HG02981 (cell line): ENCODE measurements around the gene WEE2.
A peak's percentile ranks its signal among the peaks of the same experiment; 100 is the strongest.
"Not testable (repeated sequence)": the region's sequence is repeated elsewhere in the genome, so short reads cannot be mapped to it uniquely, and the experiment has no call there.

Source experiments
- ATAC-seq: cut with Tn5 transposase; IDR thresholded peaks from one replicate; pipeline ENCODE4 v1.9.1; 2021; ENCODE audit warnings: mild to moderate bottlenecking, moderate library complexity; ENCODE audit not compliant: unreplicated experiment

The WEE2 gene

DNA sequence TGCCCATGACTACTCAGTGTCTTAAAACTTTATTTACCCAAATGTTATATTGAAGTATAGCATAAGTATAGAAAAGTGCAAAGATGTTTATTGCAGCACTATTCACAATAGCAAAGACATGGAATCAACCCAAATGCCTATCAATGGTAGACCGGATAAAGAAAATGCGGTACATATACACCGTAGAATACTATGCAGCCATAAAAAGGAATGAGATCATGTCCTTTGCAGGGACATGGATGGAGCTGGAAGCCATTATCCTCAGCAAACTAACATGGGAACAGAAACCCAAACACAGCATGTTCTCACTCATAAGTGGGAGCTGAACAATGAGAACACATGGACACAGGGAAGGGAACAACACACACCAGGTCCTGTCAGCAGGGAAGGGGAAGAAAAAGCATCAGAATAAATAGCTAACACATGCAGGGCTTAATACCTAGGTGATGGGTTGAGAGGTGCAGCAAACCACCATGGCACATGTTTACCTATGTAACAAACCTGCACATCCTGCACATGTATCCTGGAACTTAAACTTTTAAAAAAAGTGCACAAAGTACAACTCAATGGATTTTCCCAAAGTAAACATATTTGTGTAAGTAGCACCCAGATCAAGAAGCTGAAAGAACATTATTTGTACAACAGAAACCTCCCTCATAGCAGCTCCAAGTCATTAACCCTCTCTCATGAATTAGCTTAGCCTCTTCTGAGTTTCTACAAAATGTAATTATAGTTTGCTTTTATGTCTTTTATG is 18.9 kb upstream of the WEE2 start:
- not testable (repeated sequence) for ATAC-seq

DNA sequence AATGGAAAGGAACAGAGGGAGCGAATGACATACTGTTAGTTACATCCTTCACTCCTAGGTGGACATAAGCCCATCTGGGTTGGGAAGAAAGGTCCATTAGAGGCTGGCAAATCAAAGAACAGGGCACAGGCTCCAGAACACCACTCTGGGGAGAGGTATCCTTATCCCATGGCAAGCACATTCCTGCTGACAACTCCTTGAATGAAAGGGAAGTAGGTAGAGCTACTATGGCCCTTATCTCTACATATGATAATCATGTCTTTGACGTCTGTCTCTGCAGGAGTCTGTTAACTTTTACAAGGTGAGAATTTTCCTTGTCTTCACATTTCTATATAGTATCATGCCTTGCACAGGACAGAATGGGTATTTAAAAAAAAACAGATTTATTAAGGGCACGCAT is 16.6 kb upstream of the WEE2 start:
- ATAC-seq: no peak

DNA sequence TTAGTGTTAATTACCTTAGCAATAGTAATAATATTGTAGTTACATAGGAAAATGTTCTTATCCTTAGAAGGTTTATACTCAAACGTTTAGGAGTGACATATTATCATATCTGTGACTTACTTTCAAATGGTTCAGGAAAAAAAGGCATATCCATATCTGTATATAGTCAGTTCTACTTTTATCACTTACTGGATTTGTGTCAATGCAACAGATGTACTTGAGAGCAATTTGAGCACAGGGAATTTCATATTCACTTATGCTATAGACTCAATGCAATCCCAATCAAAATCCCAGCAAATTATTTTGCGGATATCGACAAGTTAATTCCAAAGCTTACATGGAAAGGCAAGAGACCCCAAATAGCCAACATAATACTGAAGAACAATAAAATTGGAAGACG is 16.2 kb upstream of the WEE2 start:
- ATAC-seq: no peak

DNA sequence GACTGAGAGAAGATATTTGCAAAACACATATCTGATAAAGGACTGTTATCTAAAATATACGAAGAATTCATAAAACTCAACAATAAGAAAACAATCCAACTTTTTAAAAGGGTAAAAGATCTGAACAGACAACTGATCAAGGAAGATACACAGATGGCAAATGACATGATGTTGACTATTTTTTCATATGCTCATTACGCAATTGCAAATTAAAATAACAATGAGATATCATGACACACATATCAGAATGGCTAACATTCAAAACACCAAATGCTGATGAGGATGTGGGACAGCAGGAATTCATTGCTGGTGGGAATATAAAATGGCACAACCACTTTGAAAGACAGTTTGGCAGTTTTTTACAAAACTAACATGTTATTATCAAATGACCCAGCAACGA is 15.1 kb upstream of the WEE2 start:
- ATAC-seq: no peak

DNA sequence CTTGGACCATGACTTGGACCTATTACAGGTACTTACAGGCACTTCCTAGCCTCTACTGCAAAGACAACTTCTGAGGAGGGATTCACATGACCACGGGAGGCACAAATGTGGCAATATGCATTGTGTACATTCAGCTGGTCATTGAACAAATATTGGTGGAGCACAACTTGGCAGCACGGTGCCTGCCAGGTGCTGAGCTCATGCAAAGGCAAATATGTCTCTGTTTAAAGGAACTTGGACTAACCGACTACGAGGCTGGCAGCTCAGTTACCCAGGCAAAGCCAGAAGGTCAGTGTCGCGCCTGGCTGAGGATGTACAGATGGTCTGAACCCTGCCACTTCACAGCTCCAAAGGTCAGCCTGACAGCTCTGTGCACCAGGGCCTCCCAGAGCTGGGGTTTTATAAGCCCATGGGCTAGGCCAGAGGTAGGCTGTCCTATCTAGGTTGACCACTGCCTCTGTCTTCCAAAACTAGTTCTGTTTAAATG is 12.3 kb upstream of the WEE2 start:
- no peak for ATAC-seq

DNA sequence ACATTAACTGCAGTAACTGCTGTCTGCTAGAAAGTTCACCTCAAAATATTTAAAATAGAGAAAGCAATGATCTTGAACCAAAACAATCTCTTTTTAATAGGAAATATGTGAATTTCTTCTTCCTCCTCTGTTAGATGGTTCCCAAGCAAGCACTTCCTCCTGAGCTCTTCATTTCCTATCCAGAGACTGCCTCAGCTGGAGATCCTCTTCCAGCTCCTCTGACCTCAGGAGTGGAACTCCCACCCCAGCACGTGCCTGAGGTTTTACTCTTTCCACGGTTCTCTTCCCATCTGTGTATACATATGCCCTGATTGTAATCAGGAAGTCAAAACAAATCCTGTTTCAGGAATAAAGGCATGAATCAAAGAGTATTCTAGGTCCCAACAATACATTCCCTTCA is 11.8 kb upstream of the WEE2 start:
- no peak for ATAC-seq

DNA sequence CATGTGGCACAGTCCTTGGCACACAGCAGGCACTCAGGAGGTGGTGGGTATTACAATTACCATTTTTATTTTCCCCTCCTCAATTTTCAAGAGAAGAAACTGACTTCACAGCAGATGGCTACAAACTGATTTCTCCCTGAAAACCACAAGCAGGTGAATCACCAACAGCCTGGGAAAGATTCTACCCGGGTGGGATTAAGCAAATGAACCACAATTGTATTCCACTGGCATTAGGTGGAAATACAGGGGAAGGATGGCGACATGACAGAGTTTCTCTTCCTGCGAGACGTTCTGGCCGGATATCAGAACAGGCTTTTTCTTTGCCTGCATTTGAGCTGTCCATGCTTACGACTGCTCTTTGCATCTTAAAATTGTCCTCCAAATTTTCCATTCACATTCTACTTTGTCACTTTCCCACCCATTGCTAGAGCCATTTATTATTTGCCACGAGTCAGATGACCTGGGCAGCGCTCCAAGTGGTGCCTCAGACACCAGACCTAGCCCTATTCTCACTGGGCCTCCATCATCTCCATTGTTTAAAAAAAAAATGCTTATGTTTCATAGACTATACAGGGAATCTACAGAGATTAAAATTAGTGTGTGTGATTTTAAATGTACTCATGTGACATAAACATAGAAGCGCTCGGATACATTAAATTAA is 10.8 kb upstream of the WEE2 start:
- ATAC-seq: no peak

DNA sequence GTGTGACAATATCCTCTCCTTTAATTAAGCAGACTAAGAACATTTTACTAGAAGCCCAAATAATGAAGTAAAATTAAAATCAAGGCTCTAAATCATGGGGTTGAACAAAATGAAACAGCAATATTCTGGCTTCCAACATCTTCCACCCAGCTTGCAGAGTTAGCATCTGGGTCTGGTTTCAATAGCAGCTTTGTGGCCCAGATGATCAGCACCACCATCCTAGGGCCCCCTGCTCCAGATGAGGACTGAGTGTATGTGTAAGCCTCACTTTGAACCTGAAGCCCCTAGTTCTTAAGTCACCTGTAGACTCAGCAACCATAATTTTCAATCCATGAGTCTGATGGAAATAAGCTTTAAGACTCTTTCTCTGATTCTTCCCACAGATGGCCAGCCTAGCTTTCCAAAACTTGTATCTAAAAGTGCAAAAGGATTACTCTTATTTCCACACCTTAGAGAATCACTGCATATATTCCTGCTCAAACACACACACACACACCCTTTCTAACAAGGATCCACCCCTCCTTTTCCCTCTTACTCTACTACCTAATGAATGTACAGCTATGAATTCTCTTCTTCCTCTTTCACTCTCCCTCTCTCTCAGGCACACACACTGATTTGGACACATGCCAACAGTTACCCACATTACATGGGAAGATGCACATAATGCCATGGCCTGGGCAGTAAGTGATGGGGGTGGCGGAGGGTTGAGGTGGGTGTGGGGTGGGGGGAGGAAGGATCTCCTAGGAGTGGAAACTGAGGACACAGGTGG is 9.7 kb upstream of the WEE2 start:
- no peak for ATAC-seq

DNA sequence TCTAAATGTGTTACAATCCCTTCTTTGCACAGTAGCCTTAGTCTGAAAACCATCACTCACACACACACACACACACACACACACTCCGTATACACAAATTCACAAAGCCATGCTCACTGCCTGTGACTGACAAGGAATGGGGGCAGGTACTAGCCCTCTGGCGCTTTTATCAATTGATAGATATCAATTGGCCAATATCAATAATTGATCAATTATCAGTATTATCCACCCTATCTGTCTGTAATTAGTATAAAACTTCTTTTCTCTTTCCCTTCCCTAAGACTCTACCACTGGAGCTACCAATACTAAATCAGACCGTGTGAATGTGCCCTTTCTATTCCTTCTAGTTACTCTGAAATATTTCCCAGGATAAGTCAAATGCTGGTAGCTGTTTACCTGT is 8.3 kb upstream of the WEE2 start:
- no peak for ATAC-seq

DNA sequence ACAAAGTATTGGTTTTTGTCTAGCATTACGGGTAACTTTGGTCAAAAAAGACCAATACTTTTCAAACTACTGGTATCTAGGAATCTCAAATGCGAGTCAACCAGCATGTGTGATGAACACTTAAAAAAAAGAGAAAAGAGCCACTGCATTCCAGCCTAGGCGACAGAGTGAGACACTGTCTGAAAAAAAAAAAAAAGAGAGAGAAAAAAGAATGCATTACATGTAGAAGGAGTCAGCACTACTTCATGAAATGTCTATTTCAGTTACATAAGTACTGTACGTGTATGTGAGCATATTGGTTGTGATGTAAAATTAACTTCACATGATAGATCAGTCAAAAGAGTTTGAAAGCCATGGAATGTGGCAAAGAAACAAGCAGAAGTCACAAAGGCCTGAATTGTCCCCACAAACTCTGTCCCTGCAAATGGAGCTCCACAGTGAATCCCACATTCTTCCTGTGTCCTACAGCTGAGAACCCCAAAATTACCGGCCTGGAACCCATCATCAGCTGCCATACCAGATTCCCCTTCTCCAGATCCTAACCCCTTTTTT is 7.8 kb upstream of the WEE2 start:
- ATAC-seq: no peak

DNA sequence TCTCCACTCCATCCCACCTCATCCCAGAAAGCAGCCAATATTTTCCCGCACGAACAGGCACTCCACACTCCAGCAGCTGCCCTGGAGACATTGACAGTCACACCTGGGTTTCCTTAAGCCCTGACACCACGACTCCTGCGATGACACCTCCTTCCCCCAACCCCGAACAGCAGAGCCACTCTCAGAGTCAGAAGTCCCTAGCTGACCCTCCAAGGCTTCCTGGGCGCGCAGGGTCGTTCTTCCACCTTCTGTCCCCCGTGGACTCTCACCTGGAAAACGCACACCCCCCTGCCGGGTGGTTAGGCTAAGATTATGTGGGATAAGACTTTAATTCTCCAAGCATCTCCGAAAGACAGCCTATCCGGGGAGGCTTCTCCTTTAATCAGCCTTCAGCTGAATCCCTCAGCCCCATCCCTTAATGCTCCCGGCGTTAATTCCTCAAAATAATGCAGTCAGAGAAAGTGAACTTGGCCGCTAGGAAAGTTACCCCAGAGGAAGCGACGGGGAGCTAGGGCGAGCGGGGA is 7.2 kb upstream of the WEE2 start:
- peak; percentile 1 for ATAC-seq

DNA sequence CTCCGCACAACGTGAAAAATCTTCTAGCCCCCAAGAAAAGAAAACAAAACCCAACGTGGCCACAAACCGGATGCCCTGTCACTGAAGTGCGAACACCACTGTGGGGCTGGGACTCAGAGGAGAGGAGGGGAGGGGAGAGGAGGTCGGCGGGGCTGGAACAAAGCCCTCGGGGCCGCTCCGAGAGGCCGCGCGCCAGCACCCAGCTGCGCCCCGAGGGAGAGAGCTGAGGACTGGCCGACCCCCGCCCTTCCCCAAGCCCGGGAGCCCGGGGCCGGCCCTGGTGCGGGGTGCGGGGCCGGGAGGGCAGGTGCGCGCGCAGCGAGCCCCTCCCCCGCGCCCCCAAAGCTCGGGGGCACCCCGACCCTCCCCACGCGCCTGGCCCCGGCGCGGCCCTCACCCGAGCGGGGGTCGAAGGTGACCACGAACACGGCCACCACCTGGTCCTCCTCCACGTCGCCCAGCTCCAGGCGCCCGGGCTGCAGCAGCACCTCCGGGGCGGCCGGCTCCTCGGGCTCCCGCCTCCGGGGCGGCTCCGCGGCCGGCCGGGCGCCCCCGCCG is 6.6 kb upstream of the WEE2 start:
- peak; percentile 81 for ATAC-seq

DNA sequence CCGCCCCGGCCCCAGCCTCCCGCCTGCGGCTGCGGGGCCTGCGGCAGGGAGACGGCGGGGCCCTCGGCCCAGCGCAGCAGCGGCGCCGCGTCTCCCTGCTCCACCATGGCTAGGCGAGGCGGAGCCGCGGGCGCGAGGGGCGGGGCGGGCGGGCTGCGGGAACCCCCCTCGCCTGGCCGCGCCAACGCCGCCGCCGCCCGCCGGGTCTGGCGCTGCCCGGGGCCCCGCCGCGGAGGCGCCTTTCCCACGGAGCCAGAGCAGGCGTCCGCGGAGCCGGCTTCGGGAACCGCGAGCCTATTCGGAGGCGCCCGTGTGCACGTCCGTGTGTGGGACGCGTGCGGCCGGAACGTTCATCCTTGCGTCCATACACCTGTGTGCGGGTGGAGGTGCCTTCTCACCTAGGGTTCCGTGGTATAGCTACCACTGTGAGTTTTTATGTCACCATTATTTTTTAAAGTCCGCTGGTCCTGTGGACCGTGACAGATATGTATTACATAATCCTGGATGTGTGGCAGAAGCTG is 6.0 kb upstream of the WEE2 start, which contains the start of gene DENND11:
TSS of gene DENND11 (minus strand) at position 120 of the 521 bp plus-strand sequence. CDS start at position 107, 13 bp downstream.
- peak; percentile 66 for ATAC-seq

DNA sequence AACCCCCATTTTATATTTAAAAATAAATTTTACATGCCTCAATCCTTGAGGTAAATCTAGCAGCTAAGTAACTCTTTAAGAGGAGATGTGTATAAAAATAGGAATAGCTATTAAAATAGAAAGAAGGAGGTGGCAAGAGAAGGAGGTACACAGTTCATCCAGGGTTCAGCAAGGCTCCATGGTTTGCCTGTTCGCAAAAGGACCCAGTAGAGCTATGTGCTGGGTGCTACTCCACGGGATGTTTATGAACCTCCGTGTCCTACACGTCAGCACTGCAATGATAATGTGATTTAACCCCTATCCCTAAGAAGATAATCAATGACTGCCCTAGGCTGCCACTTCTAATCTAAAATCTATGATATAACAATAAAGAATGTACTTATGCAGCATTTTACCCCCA is 5.3 kb upstream of the WEE2 start:
- ATAC-seq: no peak

DNA sequence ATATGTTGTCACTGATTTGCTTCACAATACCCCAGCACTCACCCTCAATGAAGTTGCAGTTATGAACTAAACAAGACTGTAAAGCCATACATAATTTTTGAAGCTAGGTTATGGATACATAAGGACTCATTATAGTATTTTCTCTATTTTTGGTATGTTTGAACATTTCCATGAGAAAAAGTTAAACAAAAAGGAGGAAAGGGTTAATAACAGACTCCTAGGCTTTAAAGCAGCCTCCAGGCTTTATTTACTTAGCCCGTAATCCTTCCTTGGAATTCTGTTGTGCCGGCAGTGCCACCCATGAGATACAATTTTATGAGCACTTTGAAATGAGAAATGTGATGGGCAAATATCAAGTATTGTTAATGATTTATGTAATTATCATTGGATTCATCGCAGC is 4.0 kb upstream of the WEE2 start:
- no peak for ATAC-seq

DNA sequence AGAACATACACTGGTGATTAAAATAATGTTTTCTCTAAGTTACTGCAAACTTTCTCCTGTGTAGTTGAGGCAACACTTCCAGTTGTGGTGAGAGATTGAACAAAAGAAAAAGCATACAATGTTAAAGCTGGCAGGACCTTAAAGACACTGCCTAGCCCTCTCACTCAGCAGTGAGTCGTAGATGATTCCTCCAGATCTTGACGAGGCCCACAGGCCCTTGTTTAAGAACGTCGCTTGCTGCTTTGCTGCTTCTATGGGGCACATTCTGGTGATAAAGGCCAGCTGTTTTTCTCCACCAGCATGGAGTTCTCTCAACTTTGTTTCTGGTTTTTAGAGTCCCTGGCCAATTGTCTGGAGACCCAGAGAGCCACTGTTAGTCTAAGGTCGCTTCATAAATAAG is 3.4 kb upstream of the WEE2 start:
- no peak for ATAC-seq

DNA sequence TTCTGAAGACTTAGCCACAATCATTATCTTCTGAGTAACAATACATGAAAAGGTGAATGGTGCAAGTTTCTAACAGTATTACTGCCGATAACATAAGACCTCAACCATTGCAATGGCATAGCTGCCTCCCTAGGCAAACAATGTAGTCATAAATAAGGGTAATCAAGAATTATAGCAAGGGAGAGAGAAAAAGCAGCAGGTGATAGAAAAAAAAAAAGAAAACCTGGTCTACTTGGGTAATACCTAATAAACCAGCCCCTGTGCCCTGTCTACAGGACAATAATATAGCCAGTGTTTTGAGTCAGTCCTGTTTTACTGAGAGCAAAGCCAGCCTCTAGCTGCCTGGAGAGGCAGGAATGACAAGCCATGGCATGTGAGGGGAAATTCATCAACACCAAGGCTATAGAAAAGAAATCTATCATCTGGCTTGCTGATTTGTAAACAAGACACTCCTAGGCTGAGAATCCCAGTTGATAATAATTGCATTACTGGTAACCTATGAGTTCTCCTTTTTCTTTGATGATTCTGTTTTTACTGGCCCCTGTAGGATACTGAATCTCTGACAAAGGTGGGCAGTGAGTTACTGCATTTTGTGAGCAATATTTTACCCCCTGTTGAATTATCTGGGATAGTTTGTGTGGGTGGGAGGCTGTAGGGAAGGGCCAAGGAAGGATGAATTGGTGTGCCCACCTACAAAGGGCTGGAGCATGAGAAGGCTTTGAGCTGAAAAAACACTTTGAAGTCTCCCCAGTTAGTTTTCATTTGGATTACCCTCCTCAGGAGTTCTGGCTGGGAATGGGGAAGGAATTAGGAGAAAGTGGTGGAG is 1.7 kb upstream of the WEE2 start:
- no peak for ATAC-seq

DNA sequence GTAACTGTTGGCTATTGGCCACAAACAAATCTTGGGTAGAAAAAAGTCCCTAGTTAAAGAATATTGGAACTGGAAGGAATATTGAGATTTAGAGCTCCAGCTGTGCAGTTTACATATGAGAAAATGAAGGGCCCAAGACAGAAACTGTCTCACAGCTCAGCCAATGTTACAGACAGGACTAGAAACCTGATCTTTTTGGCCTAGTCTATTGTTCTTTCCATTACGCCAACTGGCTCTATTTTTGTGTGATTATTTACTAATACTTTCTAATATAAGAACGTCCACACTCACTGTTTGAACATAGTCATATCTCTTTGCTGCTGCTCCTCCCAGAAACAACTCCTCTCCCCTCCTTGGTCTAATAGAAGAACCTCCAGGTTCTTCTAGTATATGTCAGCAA is 1.2 kb downstream of the WEE2 start:
- ATAC-seq: no peak

DNA sequence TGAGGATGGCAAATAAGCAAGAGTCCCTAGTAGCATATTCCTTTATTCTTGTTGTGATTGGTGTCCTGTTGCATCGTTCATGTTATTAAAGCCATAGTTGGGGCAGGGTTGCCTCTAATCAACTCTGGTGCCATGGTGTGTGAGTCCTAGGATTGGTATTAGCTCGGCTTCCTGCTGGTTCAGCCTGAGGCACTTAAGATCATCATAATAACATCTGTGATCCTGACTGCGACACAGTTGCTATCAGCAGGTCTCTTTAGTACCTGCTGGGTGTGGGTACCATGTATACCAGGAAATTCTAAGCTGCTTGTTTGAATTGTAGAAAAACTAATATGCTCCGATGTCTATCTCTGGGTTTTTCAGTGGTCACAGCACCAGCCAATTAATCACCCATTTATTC is 1.6 kb downstream of the WEE2 start:
- ATAC-seq: no peak

DNA sequence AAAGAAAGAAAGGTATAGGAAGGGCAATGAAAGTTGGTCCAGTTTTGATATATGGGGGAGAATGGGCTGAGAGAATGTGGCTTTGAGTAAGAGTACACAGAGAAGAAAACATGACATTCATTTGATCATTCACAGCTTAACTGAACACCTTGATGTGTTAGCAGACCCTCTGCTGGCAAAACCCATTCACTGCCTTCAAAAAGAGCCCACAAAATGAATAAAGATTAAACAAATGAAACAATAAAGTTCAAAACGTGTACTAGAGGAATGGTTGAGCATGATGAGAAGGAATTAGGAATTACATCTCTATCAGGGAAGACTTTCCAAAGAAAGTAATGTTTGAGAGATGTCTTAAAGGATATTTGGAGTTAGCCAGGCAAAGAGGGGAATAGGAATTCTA is 2.1 kb downstream of the WEE2 start:
- ATAC-seq: no peak
